Urinary bladder (tissue), 4 donors: ENCODE data around the gene MARVELD1. TPM values are rescaled to one million over a fixed set of nuclear protein-coding genes. Genes with fewer than 3 reads are reported as not detected.

ENCODE experiments used
- DNase-seq: peaks from one replicate; pipeline ENCODE4 v3.0.0-alpha.2; 2015; ENCODE audit errors: extremely low spot score
- H3K27ac ChIP-seq: one replicate; pipeline ENCODE4 v1.5.1; 2013; ENCODE audit warnings: low read depth, mild to moderate bottlenecking, moderate library complexity
- H3K36me3 ChIP-seq: one replicate; pipeline ENCODE4 v1.6.1; 2013; ENCODE audit warnings: mild to moderate bottlenecking, moderate library complexity; ENCODE audit not compliant: insufficient read depth
- H3K4me1 ChIP-seq: one replicate; pipeline ENCODE4 v1.6.1; 2013; ENCODE audit warnings: mild to moderate bottlenecking, moderate library complexity; ENCODE audit not compliant: insufficient read depth
- H3K4me3 ChIP-seq: one replicate; pipeline ENCODE4 v1.5.1; 2013; ENCODE audit warnings: low read depth, low read length
- WGBS: extraction: QIAGEN DNeasy Blood & Tissue Kit; methylation state at CpG from one replicate; pipeline ENCODE4 v1.1.7; 2013; 5-methylcytosine and 5-hydroxymethylcytosine counted together
- polyA plus RNA-seq: library from polyadenylated mRNA; stranded (reverse); fragments of 200-250 nt; gene quantifications from one replicate; pipeline ENCODE4 v1.2.3, GENCODE V29; 2013
- total RNA-seq: library from RNA; depleted of rRNA; stranded (reverse); fragments of >200 nt; gene quantifications from one replicate; pipeline ENCODE4 v1.2.3, GENCODE V29; 2014
- donor health status: healthy with polysubstance abuse.
- donor health status: healthy.

MARVELD1 gene
- total and polyA plus RNA-seq, 2 donors: 34.0 to 66.6 TPM

DNA sequence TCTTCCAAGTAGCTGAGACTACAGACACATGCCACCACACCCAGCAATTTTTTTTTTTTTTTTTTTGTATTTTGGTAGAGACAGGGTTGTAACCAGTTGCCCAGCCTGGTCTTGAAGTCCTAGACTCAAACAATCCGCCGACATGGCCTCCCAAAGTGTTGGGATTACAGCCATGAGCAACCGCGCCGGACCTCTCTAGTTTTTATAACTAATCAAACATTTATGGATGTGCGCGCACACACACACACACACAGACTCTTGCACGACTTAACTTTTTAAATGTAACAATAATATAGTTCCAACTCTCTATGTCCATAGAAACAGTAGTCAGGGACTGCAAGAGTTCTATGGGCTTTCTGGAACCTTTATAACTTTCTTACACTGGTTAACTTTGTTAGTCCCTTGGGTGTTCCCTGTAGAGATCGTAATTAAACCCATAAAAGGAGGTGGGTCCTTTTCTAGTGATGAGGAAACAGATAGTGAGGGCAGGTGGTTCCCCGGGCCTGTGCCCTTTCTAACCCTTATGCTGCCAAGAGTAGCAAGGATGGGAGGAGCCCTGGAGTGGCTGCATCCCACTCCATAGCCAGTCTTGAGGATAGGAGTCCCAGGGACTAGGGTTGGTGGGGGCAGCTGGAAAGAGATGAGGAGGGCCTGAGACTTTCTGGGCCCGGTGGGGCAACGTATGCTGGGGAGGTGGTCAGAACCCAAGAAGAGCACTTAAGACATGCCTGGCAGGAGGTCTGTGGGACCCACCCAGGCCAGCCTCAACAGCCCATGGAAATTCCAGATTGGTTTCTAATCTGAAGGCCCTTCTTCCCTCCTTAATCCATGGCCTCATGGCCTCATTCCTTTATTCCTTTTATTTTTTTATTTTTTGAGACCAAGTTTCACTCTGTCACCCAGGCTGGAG is 8.6 kb downstream of the MARVELD1 start:
- Histone ChIP-seq H3K4me1 (no peaks in the 10 kb centered on the region), H3K36me3 (no peaks in the 10 kb centered on the region), H3K4me3 (no peak overlapping the region), H3K27ac (peak overlapping the region; percentile 14)
- no peak for DNase-seq
- WGBS: 86% methylated on average over 12 of the region's 12 CpGs

DNA sequence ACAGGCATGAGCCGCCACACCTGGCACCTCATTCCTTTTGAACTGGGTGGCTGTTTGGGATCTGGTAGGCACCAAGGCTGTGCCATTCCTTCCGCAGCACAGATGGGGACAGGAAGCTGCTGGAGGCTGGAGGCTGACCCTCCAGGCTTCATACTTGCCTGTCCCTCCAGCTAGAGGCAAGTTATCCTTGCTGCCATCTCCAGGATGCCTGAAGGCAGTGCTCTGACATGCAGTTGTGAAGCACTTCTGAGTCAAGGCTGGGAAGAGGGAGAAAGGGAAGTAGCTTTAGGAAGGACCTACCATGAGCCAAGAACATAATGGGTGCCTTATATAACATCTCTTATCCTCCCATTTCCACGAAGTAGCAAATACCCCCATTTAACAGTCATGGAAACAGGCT is 9.5 kb downstream of the MARVELD1 start:
- no peak for DNase-seq
- Histone ChIP-seq H3K36me3 (no peaks in the 10 kb centered on the region), H3K4me1 (no peaks in the 10 kb centered on the region), H3K4me3 (no peak overlapping the region), H3K27ac (no peak overlapping the region)
- 78% methylated on average over 3 of the region's 3 CpGs for WGBS

DNA sequence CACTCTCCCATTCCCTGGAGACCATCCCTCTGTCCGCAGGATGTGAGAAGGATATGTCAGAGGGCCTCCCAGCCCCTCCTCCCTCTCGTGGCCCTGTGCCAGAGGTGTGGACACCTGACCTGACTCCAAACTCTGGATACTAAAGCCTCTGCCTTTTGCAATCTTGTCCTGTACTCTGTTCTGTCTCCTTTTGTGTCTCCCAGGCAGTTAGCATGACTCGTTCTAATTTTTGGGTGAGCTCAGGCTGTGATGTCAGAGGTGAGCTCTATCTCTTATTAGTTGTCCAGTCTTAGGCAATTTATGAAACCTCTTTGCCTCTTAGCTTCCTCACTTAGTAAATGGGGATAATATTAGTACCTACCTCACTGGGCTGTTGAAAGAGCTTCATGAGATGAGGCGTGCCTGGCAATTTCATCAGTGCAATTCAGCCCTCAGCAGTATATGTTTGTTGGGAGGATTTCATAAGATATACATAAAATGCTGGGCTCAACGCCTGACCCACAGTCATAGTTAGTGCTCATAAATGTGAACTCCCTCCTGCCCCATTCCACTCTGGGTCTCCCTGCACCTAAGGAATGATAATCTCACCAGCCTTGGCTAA is 10.9 kb downstream of the MARVELD1 start:
- DNase-seq: no peak
- 54% methylated on average over 5 of the region's 5 CpGs for WGBS
- no peak overlapping the region for H3K27ac ChIP-seq
- no peaks in the 10 kb centered on the region for H3K36me3 ChIP-seq
- no peak overlapping the region for H3K4me3 ChIP-seq
- no peaks in the 10 kb centered on the region for H3K4me1 ChIP-seq

DNA sequence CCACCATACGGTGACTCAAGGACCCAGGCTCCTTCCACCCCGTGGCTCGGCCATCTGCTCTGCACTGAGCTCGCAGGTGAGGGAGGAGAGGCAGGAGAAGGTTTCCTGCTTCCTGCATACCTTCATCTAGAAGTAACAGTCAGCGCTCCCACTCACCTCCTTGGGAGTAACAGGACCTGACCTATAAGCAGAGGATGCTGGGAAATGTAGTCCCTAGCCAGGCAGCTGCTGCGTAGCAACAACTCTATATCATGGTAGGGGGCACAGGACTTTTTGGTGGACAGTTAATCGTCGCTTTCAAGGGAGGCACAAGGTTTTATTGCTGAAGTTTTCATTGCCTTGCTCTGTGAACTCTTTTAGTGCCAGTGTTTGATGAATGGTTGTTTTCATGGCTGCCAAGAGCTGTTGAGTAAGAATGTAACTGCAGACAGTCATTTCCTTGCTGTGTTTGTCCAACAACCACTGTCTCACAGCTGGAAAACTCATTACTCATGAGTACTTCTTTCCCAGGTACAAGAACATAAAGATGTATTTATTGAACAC is 13.2 kb downstream of the MARVELD1 start:
- H3K4me3 ChIP-seq: no peak overlapping the region
- no peak for DNase-seq
- WGBS: 37% methylated on average over 8 of the region's 8 CpGs
- H3K36me3 ChIP-seq: no peaks in the 10 kb centered on the region
- no peak overlapping the region for H3K27ac ChIP-seq
- no peaks in the 10 kb centered on the region for H3K4me1 ChIP-seq

DNA sequence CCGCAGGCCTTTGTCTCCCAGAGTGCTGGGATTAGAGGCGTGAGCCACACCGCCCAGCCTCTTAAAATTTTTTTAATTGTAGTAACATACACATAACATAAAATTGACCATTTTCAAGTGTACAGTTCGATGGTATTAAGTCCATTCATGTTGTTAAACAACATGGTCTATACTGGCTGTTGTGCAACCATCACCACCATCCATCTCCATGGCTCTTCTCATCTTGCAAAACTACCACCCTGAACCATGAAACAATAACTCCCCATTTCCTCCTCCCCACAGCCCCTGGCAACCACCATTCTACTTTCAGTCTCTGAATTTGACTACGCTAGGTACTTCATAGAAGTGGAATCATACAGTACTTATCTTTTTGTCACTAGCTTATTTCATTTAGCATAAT is 15.5 kb downstream of the MARVELD1 start:
- WGBS: 95% methylated on average over 5 of the region's 5 CpGs
- no peaks in the 10 kb centered on the region for H3K4me1 ChIP-seq
- DNase-seq: no peak
- H3K27ac ChIP-seq: no peak overlapping the region
- H3K4me3 ChIP-seq: no peak overlapping the region
- no peaks in the 10 kb centered on the region for H3K36me3 ChIP-seq

DNA sequence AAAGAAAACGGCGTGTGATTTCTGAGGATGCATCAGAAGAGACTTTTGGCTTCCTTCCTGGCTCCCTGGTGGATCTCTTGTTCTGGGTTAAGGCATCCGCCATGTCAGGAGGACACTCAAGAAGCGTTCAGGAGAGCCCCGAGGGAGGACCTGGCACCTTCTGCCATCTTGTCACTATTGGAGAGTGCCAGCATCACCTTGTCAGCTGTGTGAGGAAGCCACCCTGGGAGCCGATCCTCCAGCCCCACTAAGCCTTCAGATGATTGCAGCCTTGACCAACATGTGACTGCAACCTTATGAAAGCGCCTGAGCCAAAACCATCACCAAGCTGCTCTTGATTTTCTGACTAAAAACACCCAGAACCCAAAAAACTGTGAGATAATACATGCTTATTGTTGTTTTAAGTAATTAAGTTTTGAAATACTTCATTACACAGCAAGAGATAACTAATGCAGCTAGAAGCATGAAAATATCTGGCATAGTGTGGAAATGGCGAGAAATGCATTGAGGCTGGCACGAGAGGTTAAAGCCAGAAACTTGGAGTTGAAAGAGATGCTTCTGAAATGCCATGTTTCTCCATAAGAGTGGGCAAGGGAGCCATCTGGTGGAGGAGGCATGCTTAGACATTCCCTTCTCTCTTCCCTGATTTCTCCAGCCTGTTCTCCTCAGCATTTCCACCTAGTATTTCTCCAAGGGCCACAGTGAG is 18.0 kb downstream of the MARVELD1 start:
- Histone ChIP-seq H3K27ac (no peak overlapping the region), H3K4me3 (no peak overlapping the region), H3K36me3 (no peaks in the 10 kb centered on the region), H3K4me1 (no peaks in the 10 kb centered on the region)
- no peak for DNase-seq
- WGBS: 63% methylated on average over 9 of the region's 9 CpGs

DNA sequence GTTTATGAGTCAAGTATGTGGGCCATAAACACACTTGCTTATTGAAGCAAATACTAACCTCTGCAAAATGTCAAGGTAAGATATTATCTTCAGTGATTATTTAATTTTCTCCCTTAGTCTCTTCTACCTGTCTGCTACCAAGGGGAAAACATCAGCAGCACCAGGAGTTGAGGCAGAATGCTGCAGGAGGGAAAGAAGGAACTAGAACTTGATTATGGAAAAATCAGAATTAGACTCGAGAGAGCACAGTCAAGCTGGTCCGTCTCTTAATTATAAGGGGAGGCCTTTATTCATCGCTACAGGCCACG is 18.5 kb downstream of the MARVELD1 start:
- Histone ChIP-seq H3K4me1 (no peaks in the 10 kb centered on the region), H3K36me3 (no peaks in the 10 kb centered on the region), H3K27ac (no peak overlapping the region), H3K4me3 (no peak overlapping the region)
- WGBS: 71% methylated on average over 4 of the region's 4 CpGs
- no peak for DNase-seq

DNA sequence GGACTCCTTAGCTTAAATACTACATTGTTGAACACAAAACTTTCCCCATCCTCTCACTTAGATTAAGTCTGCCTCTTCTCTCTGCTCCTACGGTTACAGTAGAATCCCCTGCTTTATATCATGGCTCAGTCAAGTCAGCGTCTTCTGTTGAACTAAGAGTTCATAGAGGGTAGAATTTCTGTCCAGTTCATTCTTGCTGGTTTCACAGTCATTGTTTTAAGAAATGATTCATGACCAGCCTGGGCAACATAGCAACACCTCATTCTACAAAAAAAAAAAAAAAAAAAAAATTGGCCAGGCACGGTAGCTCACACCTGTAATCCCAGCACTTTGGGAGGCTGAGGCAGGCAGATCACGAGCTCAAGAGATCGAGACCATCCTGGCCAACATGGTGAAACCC is 19.7 kb downstream of the MARVELD1 start:
- Histone ChIP-seq H3K4me1 (no peaks in the 10 kb centered on the region), H3K27ac (no peak overlapping the region), H3K4me3 (no peak overlapping the region), H3K36me3 (no peaks in the 10 kb centered on the region)
- WGBS: 83% methylated on average over 5 of the region's 5 CpGs
- DNase-seq: no peak

DNA sequence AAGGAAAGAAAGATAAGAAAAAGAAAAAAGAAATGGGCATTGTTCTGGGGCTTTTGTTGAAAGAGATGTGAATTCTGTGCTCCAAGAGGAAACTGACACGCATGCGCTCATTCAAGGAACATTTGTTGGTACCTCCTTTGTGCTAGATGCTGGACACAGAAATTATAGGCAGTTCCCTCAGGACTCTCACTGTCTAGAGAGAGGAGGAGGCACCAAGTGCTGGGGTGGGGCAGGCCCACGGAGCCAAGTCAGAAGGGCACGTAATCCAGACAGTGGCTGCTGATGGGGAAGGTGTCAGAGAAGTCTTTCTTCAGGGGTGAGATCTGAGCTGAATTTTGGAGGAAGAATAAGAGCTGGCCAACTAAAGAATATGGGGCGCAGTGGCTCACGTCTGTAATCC is 20.5 kb downstream of the MARVELD1 start:
- WGBS: 82% methylated on average over 6 of the region's 6 CpGs
- Histone ChIP-seq H3K36me3 (no peaks in the 10 kb centered on the region), H3K4me3 (no peak overlapping the region), H3K27ac (no peak overlapping the region), H3K4me1 (no peaks in the 10 kb centered on the region)
- no peak for DNase-seq

DNA sequence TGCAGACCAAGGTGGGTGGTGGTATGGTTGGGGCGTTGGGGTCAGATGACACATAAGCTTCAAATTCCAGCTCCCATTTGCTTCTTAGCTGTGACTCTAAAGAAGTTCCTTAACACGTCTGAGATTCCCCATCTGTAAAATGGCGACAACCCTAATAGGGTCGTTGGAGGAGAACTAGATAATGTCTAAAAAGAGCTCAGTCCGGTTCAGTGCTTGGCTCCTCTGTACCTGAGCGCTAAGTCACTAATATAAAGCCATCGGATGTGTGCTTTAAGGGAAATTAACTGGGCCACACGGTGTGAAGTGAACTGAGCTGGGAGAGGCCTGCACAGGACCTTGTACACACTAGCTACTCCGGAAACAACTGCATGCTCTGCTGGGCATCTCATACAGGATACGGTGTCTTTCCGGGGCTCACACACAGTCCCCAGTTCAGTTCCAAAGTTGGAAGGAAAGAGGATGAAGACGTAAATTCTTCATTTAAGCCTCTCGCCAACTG is 22.9 kb downstream of the MARVELD1 start:
- WGBS: 69% methylated on average over 13 of the region's 13 CpGs
- Histone ChIP-seq H3K36me3 (no peaks in the 10 kb centered on the region), H3K4me1 (no peaks in the 10 kb centered on the region), H3K4me3 (no peak overlapping the region), H3K27ac (no peak overlapping the region)
- DNase-seq: no peak

DNA sequence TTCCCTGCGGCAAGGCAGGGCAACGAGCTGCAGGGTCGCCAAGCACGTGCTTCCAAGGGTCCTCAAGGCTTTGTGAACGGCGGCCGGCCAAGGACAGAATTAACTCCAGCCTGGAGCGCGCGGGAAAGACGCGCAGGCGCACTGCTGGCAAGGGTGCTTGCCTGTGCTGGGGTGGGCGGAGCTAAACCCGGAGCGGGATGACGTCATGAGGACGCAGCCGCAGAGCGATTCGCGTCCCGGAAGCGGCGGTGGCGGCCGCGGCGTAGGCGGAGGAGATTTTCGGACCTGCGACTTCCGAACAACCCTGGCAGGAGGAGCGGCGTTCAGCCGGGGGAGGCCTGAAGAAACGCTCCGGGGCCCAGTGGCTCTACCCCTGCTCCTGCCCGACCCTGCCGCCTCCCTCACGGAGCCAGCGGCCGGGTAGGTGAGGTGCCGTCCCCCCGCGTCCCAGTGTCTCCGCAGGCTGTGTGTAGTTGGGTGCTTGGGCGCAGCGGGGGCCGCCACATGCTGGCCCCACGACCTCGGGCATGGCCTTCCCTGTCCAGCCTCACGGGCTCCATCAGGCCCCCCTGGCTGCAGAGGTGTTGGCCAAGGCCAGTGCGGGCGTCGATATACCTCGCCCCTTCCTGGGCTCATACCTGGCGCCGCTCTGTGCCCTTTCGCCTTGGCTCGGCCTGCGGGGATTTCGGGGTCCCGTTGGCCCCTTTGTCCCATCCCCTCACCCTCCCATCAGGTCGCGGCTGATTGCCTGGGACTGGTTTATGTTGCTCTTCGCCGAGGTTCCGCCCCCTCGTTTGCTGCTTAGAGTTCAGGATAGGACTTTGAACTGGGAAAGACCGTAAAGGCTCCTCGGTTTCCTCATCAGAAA is 23.6 kb downstream of the MARVELD1 start, which contains the start of gene ZFYVE27:
ZFYVE27 (plus strand) TSS at position 227 of the 868 bp plus-strand sequence. CDS start 1,350 bp downstream, outside the sequence.
- Histone ChIP-seq H3K4me1 (no peaks in the 10 kb centered on the region), H3K4me3 (peak within 1 kb of the TSS; percentile 72), H3K27ac (peak within 1 kb of the TSS; percentile 77), H3K36me3 (no peaks in the 10 kb centered on the region)
- WGBS: under 1% methylated on average over 72 of the region's 72 CpGs
- peak; percentile 80 for DNase-seq

DNA sequence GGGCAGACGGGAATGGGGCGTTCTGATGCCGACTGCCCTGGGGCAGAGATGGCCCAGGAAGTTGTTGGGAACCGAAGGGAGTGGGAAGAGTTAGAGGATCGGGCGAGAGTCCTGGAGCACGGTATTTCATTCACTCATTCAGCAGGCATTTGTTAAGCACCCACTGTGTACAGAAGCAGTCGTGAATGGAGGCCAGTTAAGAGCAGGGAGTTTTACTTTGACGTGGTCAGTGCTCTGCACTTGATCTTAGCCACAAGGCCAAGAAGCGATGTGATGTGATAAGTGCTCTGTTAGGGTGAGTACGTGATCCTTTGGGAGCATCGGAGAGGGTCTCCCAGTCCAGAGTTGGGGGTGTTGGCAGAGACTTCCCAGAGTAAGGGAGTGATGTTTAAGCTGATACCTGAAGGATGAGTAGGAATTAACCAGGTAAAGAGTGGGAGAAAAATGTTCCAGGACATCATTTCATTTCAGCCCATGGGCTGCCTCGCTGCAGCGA is 24.3 kb downstream of the MARVELD1 start:
- Histone ChIP-seq H3K36me3 (no peaks in the 10 kb centered on the region), H3K4me1 (no peaks in the 10 kb centered on the region), H3K27ac (no peak overlapping the region), H3K4me3 (peak overlapping the region; percentile 72)
- 28% methylated on average over 14 of the region's 14 CpGs for WGBS
- DNase-seq: no peak

DNA sequence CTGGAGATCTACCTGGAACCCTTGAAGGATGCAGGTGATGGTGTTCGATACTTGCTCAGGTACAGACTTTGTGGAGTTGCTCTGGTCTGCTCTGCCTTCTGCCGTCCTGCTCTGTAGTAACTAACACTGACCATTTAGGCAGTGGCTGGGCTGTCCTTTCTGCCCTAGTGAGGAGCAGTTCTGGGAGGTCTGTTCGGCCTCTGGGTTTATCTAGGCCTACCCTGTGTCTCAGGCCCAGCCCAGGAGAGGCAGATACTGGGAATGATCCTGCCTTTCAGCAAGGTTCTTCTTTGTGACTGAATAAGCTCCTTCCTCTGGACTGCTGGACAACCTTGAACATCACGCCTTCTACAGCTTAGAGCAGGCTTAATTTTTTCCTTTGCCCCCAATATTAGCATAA is 25.1 kb downstream of the MARVELD1 start:
- Histone ChIP-seq H3K36me3 (no peaks in the 10 kb centered on the region), H3K4me1 (no peaks in the 10 kb centered on the region), H3K27ac (no peak overlapping the region), H3K4me3 (no peak overlapping the region)
- DNase-seq: no peak
- 91% methylated on average over 4 of the region's 4 CpGs for WGBS
